Hepatocyte (in vitro differentiated cells): ENCODE data around the gene LRCH4. TPM values are rescaled to one million over a fixed set of nuclear protein-coding genes. Genes with fewer than 3 reads are reported as not detected.

Experiments
- DNase-seq: peaks from one replicate; pipeline ENCODE4 v3.0.0-alpha.2; 2016; ENCODE audit warnings: low spot score
- H2AFZ ChIP-seq: fragments of 200-600 bp; sonication (generic); 2 replicates; pipeline ENCODE4 v1.6.0; 2016; ENCODE audit warnings: antibody characterized with exemption, mild to moderate bottlenecking
- H3K27ac ChIP-seq: fragments of 200-600 bp; sonication (generic); 2 replicates; pipeline ENCODE4 v1.5.1; 2016; ENCODE audit warnings: mild to moderate bottlenecking
- H3K27me3 ChIP-seq: fragments of 200-600 bp; sonication (generic); 2 replicates; pipeline ENCODE4 v1.6.1; 2016
- H3K36me3 ChIP-seq: fragments of 200-600 bp; sonication (generic); replicated peaks from 2 replicates; pipeline ENCODE4 v1.5.1; 2016; ENCODE audit warnings: low read depth; ENCODE audit not compliant: insufficient read depth
- H3K4me1 ChIP-seq: fragments of 200-600 bp; sonication (generic); 2 replicates; pipeline ENCODE4 v1.5.1; 2016; ENCODE audit warnings: mild to moderate bottlenecking, moderate library complexity; ENCODE audit not compliant: insufficient read depth
- H3K4me2 ChIP-seq: fragments of 200-600 bp; sonication (generic); 2 replicates; pipeline ENCODE4 v1.6.0; 2016
- H3K4me3 ChIP-seq: fragments of 200-600 bp; sonication (generic); 2 replicates; pipeline ENCODE4 v1.5.1; 2016; ENCODE audit warnings: mild to moderate bottlenecking
- H3K79me2 ChIP-seq: fragments of 200-600 bp; sonication (generic); 2 replicates; pipeline ENCODE4 v1.6.0; 2017; ENCODE audit warnings: mild to moderate bottlenecking
- H3K9me2 ChIP-seq: fragments of 200-600 bp; sonication (generic); replicated peaks from 2 replicates; pipeline ENCODE4 v1.6.0; 2017; ENCODE audit warnings: mild to moderate bottlenecking; ENCODE audit not compliant: insufficient read depth
- H3K9me3 ChIP-seq: fragments of 200-600 bp; sonication (generic); 2 replicates; pipeline ENCODE4 v1.5.1; 2016; ENCODE audit warnings: low read depth, mild to moderate bottlenecking
- H4K20me1 ChIP-seq: fragments of 200-600 bp; sonication (generic); 2 replicates; pipeline ENCODE4 v1.6.0; 2016; ENCODE audit warnings: mild to moderate bottlenecking; ENCODE audit not compliant: insufficient read depth, poor library complexity, severe bottlenecking
- EZH2 ChIP-seq: fragments of 200-600 bp; sonication (generic); IDR thresholded peaks from 2 replicates; pipeline ENCODE4 v1.6.1; 2016; ENCODE audit warnings: antibody characterized with exemption, mild to moderate bottlenecking, borderline replicate concordance
- EZH2phosphoT487 ChIP-seq: fragments of 200-600 bp; sonication (generic); IDR thresholded peaks from one replicate; pipeline ENCODE4 v1.6.1; 2018; ENCODE audit warnings: antibody characterized with exemption, mild to moderate bottlenecking, low read depth, moderate library complexity; ENCODE audit not compliant: unreplicated experiment, severe bottlenecking
- WGBS: methylation state at CpG from one replicate; pipeline ENCODE4 v1.1.6; 2016; ENCODE audit warnings: low lambda C conversion rate; ENCODE audit errors: missing lambda C conversion rate; 5-methylcytosine and 5-hydroxymethylcytosine counted together
- polyA plus RNA-seq: library from polyadenylated mRNA; unstranded; fragments of >200 nt; fragmentation: Nextera tagmentation; extraction: Ambion mirVana; gene quantifications from 2 replicates; pipeline ENCODE4 v1.2.1, GENCODE V29; 2016
- total RNA-seq: library from RNA; depleted of rRNA; stranded (reverse); fragments of >200 nt; gene quantifications from 2 replicates; pipeline ENCODE4 v1.2.3, GENCODE V29; 2014
- TF ChIP-seq, protein P1 (sequence below): fragments of 200-600 bp; sonication (generic); IDR thresholded peaks from 2 replicates; pipeline ENCODE4 v1.5.1; 2016; ENCODE audit warnings: antibody characterized with exemption, mild to moderate bottlenecking; ENCODE audit not compliant: poor library complexity

The LRCH4 gene
- total and polyA plus RNA-seq, 2 experiments from 2014 or later, result 40.3 to 105 TPM

- H3K4me3 ChIP-seq, result no peak overlapping the region
- H3K4me1 ChIP-seq, result peaks cover 2% of the 10 kb centered on the region
- H3K4me2 ChIP-seq, result no peak overlapping the region
- H3K27ac ChIP-seq, result no peak overlapping the region
- no peaks in the 10 kb centered on the region for H3K27me3 ChIP-seq
- no peaks in the 10 kb centered on the region for H4K20me1 ChIP-seq
- DNase-seq, result no peak
- no peaks in the 10 kb centered on the region for H3K9me3 ChIP-seq
- no peak overlapping the region for H2AFZ ChIP-seq
- TF ChIP-seq, protein P1, sequence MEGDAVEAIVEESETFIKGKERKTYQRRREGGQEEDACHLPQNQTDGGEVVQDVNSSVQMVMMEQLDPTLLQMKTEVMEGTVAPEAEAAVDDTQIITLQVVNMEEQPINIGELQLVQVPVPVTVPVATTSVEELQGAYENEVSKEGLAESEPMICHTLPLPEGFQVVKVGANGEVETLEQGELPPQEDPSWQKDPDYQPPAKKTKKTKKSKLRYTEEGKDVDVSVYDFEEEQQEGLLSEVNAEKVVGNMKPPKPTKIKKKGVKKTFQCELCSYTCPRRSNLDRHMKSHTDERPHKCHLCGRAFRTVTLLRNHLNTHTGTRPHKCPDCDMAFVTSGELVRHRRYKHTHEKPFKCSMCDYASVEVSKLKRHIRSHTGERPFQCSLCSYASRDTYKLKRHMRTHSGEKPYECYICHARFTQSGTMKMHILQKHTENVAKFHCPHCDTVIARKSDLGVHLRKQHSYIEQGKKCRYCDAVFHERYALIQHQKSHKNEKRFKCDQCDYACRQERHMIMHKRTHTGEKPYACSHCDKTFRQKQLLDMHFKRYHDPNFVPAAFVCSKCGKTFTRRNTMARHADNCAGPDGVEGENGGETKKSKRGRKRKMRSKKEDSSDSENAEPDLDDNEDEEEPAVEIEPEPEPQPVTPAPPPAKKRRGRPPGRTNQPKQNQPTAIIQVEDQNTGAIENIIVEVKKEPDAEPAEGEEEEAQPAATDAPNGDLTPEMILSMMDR, result no peak
- no peak for TF ChIP-seq EZH2phosphoT487
- TF ChIP-seq EZH2, result no peak
- 93% methylated on average over 15 of the region's 15 CpGs for WGBS
- H3K79me2 ChIP-seq, result no peaks in the 10 kb centered on the region
- no peaks in the 10 kb centered on the region for H3K36me3 ChIP-seq
- no peaks in the 10 kb centered on the region for H3K9me2 ChIP-seq
These were observed 38.3 kb upstream of the LRCH4 start for GRCh38 chr7:100623951-100624824.

- 61% methylated on average over 8 of the region's 8 CpGs for WGBS
- H3K4me3 ChIP-seq, result no peak overlapping the region
- no peaks in the 10 kb centered on the region for H4K20me1 ChIP-seq
- H3K4me1 ChIP-seq, result no peaks in the 10 kb centered on the region
- no peak overlapping the region for H3K4me2 ChIP-seq
- TF ChIP-seq, protein P1, result no peak
- H3K27ac ChIP-seq, result no peak overlapping the region
- no peak for DNase-seq
- H3K9me2 ChIP-seq, result no peaks in the 10 kb centered on the region
- no peaks in the 10 kb centered on the region for H3K36me3 ChIP-seq
- no peak overlapping the region for H2AFZ ChIP-seq
- no peaks in the 10 kb centered on the region for H3K9me3 ChIP-seq
- no peaks in the 10 kb centered on the region for H3K27me3 ChIP-seq
- no peaks in the 10 kb centered on the region for H3K79me2 ChIP-seq
These were observed 35.6 kb upstream of the LRCH4 start for GRCh38 chr7:100621554-100621953.

DNA sequence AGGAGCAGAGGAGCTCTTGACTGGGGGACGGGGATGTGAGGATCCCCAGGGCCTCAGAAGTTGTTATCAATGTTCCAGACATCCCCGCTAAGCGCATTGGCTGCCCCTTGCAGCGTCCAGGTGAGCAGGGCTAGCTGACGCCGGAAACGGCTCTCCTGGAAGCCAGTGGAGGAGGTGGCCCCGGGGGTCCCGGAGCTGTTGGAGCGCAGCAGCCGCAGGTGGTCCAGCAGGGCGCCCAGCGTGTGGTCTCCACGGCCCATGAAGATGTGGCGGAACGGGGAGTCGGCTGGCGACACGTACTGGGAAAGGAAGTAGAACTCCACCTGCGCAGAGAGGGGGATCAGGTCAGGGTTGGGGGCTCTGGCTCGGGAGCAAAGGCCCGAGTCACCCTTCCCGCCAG, 34.9 kb upstream of the LRCH4 start:
- Histone ChIP-seq H3K9me2 (no peaks in the 10 kb centered on the region), H3K4me1 (no peaks in the 10 kb centered on the region), H3K4me3 (no peak overlapping the region), H4K20me1 (no peaks in the 10 kb centered on the region), H3K27me3 (no peaks in the 10 kb centered on the region), H3K27ac (no peak overlapping the region), H3K9me3 (no peaks in the 10 kb centered on the region), H2AFZ (no peak overlapping the region), H3K4me2 (no peak overlapping the region), H3K79me2 (no peaks in the 10 kb centered on the region), H3K36me3 (no peaks in the 10 kb centered on the region)
- no peak for TF ChIP-seq EZH2phosphoT487
- TF ChIP-seq EZH2, result no peak
- TF ChIP-seq, protein P1, result no peak
- no peak for DNase-seq
- WGBS, result 94% methylated on average over 23 of the region's 23 CpGs
